Kidney (tissue), 14 donors: ENCODE data around the gene EML6. TPM values are rescaled to one million over a fixed set of nuclear protein-coding genes. Genes with fewer than 3 reads are reported as not detected.
A peak's percentile ranks its signal among the peaks of the same experiment; 100 is the strongest.

Experiments
- DNase-seq, 5 donors: peaks; one replicate each; pipeline ENCODE4 v3.0.0-alpha.2; 2013 to 2020
- FAIRE-seq: peaks from 2 replicates; lab custom pipeline; 2012; peaks lifted over from hg19 to GRCh38; lab: Jason Lieb, UNC
- H3K27ac ChIP-seq, 2 donors: one replicate each; pipeline ENCODE4 v1.7.0; 2013; ENCODE audit warnings: low read depth in 2 of 2, low read length in 2 of 2, inconsistent platforms in 1 of 2
- H3K27me3 ChIP-seq: one replicate; pipeline ENCODE4 v1.7.1; 2013; ENCODE audit warnings: low read length, inconsistent platforms; ENCODE audit not compliant: control insufficient read depth, insufficient read depth
- H3K36me3 ChIP-seq, 3 donors: one replicate each; pipeline versions ENCODE4 v1.7.0 to v1.7.1; 2013; ENCODE audit warnings: low read length in 3 of 3, control low read depth in 1 of 3, inconsistent platforms in 1 of 3; ENCODE audit not compliant: insufficient read depth in 3 of 3, control insufficient read depth in 2 of 3
- H3K4me1 ChIP-seq, 3 donors: one replicate each; pipeline versions ENCODE4 v1.7.0 to v1.7.1; 2013; ENCODE audit warnings: low read length in 3 of 3, inconsistent platforms in 1 of 3, low read depth in 1 of 3; ENCODE audit not compliant: control insufficient read depth in 2 of 3, insufficient read depth in 2 of 3
- H3K4me3 ChIP-seq, 3 donors: one replicate each; pipeline versions ENCODE4 v1.7.0 to v1.8.1; 2013; ENCODE audit warnings: low read length in 3 of 3, control low read depth in 1 of 3, inconsistent platforms in 1 of 3
- H3K9ac ChIP-seq, 3 donors: one replicate each; pipeline versions ENCODE4 v1.7.0 to v1.7.1; 2013; ENCODE audit warnings: low read length in 3 of 3, control low read depth in 1 of 3, inconsistent platforms in 1 of 3
- H3K9me3 ChIP-seq, 3 donors: one replicate each; pipeline versions ENCODE4 v1.7.0 to v1.7.1; 2013; ENCODE audit warnings: low read length in 3 of 3, control low read depth in 1 of 3, inconsistent platforms in 1 of 3; ENCODE audit not compliant: control insufficient read depth in 2 of 3, insufficient read depth in 1 of 3
- CTCF ChIP-seq: IDR thresholded peaks from 3 replicates; pipeline ENCODE4 v1.5.1; 2012; ENCODE audit warnings: mild to moderate bottlenecking, moderate library complexity, borderline replicate concordance; ENCODE audit not compliant: insufficient read depth; ENCODE audit errors: extremely low read depth
- intact Hi-C: fragments of 100-400 bp; cut with DNase I; formaldehyde crosslinking; loops from one replicate; pipeline ENCODE4 v1.11.1; 2022
- polyA plus RNA-seq: library from polyadenylated mRNA; stranded (reverse); fragments of 350-450 nt; fragmentation: Illumina TruSeq; extraction: RNeasy Lipid Tissue Mini Kit (QIAGEN cat#74804); gene quantifications from one replicate; pipeline ENCODE4 v1.2.3, GENCODE V29; 2014; ENCODE audit warnings: low read depth, low replicate concordance; ENCODE audit not compliant: insufficient read depth
- total RNA-seq: library from RNA; stranded (reverse); fragmentation: NEBNext Ultra II Directional; extraction: Animal tissue kit (Norgen Biotek cat#: 25700); gene quantifications from one replicate; pipeline ENCODE4 v1.2.1, GENCODE V29; 2021
- donor health status: control.
- donor health status: control.
- donor health status: control.
- donor health status: control.
- donor health status: control.
- donor health status: DM: yes; HTN: yes; CAD: no.
- donor health status: Normal renal cell carcinoma (clear cell type).

EML6 gene
- total and polyA plus RNA-seq, 2 donors from 2014 or later = 1.7 to 3.1 TPM

DNA sequence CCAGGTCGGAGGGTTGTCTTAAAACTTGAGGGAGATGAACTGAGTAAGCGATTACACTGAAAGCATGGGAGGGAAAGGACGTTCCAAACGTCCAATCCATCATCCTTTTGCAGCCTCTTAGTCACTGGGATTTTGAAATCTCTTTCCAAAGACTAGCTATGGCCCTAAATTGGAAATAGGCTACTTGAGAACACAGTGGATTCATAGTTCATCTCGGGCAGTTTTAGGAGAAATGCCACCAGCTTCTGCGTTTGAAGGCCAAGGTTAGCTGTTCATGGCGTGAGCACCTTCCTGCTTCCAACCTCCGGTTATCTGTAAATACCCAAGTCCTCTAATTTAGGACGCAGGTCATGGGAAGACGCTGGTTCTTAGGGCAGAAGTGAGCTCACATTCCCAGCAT is 821 bp upstream of the EML6 start:
- FAIRE-seq = no peak
- no peaks in the 10 kb centered on the region for H3K36me3 ChIP-seq
- no peaks in the 10 kb centered on the region for H3K9me3 ChIP-seq
- peak overlapping the region; percentile 60 to 84 for H3K27ac ChIP-seq
- TF ChIP-seq CTCF = no peak
- intact Hi-C loops = no loop called here
- H3K27me3 ChIP-seq = no peaks in the 10 kb centered on the region
- DNase-seq = no peak
- peak overlapping the region; percentile 67 to 86 (median 84) for H3K9ac ChIP-seq
- H3K4me1 ChIP-seq = peaks cover 5 to 6% (median 6%) of the 10 kb centered on the region in 3 donors
- H3K4me3 ChIP-seq = peak overlapping the region; percentile 80 to 96 (median 88)

GRCh38 chr2:54723996-54724559 is 616 bp downstream of the EML6 start:
- peak overlapping the region in 1 of 2 donors; percentile 52 for H3K27ac ChIP-seq
- peak in 1 of 5 donors; percentile 42 for DNase-seq

DNA sequence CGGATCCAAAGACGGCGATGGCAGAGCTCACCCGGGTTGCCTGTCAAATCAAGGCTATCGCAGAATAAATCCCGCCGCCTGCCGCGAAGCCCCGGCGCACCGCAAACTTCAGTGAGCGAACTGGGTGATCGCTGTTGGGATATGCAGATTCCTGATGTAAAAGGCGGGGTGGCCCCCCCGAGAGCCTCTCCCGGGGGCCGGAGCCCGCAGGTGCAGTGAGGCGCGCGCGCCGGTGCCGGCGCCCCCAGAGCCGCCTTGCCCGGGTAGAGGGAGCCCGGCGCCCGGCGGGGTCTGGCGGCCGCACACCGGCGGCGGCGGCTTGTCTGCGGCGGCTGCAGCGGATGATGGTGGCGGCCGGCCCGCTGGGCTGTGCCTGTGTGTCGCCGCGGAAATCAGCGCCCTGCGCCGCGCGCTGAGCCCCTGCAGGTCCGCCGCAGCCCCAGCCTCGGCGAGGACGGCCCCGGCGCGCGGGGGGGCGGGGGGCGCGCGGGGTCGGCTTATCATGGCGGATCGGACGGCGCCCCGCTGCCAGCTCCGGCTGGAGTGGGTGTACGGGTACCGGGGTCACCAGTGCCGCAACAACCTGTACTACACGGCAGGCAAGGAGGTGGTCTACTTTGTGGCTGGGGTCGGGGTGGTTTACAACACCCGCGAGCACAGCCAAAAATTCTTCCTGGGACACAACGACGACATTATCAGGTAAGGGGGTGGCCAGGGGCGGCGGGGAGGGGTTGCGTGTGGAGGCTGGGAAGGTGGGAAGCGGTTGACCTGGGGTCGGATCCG is 1.3 kb downstream of the EML6 start:
- intact Hi-C loops = no loop called here
- Histone ChIP-seq H3K9me3 (no peaks in the 10 kb centered on the region), H3K4me3 (peak overlapping the region; percentile 74 to 88 (median 80)), H3K27ac (no peak overlapping the region), H3K27me3 (no peaks in the 10 kb centered on the region), H3K36me3 (no peaks in the 10 kb centered on the region), H3K9ac (peak overlapping the region in 1 of 3 donors; percentile 15), H3K4me1 (peaks cover 5 to 6% (median 6%) of the 10 kb centered on the region in 3 donors)
- TF ChIP-seq CTCF = no peak
- FAIRE-seq = no peak
- peak; percentile 22 to 82 (median 52) for DNase-seq

More at GRCh38 chr2:54723996-54724559, 616 bp downstream of the EML6 start:
- Histone ChIP-seq H3K4me1 (peaks cover 5 to 6% (median 6%) of the 10 kb centered on the region in 3 donors), H3K36me3 (no peaks in the 10 kb centered on the region), H3K4me3 (peak overlapping the region; percentile 74 to 88 (median 80)), H3K9me3 (no peaks in the 10 kb centered on the region), H3K9ac (peak overlapping the region; percentile 14 to 62 (median 43)), H3K27me3 (no peaks in the 10 kb centered on the region)
- TF ChIP-seq CTCF = no peak
- intact Hi-C loops = no loop called here
- FAIRE-seq = no peak
